Spleen (tissue), 7 donors: Measurements from ENCODE around the gene UROC1.

ENCODE experiments used
- CTCF ChIP-seq, 11 experiments: fragments of 200-600 bp in 7 of 11; fragments of 450-650 bp in 4 of 11; sonication (generic) in 4 of 11; IDR thresholded peaks in 8 of 11; conservative IDR thresholded peaks in 3 of 11; 1 replicate in 7 of 11; 2 replicates in 4 of 11; pipeline versions ENCODE4 v1.4.0 to v1.8.0; 2016 to 2021; ENCODE audit warnings: antibody characterized with exemption in 11 of 11, inconsistent platforms in 4 of 11, mild to moderate bottlenecking in 1 of 11
- POLR2A ChIP-seq, 3 donors: fragments of 450-650 bp; IDR thresholded peaks; one replicate each; pipeline ENCODE4 v1.5.1; 2017; ENCODE audit warnings: antibody characterized with exemption in 3 of 3, mild to moderate bottlenecking in 1 of 3
- donor health status: DM: no; HTN: no; CAD: no; lungs with moderate emphysema.
- donor health status: DM: no; HTN: no; CAD: no.
- donor health status: DM: no; HTN: no; CAD: no.

GRCh38 chr3:126434264-126434590 is 83.3 kb downstream of the UROC1 start:
- TF ChIP-seq CTCF (IDR thresholded peaks at IDR 0.05 in 8 of 11, conservative IDR thresholded peaks at IDR 0.05 in 3 of 11) (no peak), POLR2A (IDR thresholded peaks at IDR 0.05) (no peak)
